ENCODE data around the gene GNB5.

GNB5 gene

DNA sequence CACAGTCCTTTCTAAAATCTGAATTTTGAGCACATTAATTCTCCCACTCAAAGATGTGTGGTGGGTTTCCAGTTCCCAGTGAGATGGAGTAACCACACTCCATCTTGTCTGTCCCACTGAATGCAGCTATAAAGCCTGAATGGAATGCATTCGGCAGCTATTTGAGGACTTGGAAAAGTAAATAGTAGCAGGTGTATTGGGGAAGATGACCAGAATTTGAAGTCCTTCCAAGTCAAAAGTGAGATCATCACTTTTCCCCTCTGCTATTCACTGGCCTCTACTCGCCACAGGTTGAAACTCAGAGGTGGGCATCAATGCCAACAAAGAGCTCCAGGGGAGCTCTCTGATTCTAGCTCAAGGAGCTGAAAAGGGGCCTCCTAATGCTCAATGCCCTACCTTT is 8.1 kb upstream of the GNB5 start:
- Histone ChIP-seq H3K9me3 (ENCODE audit: low read depth, low read length) (no peaks in the 10 kb centered on the region), H3K4me3 (no peak overlapping the region), H3K36me3 (ENCODE audit: insufficient read depth, low read length) (no peaks in the 10 kb centered on the region), H3K27ac (no peak overlapping the region), H3K9ac (ENCODE audit: insufficient read length) (no peak overlapping the region)
- no peak for TF ChIP-seq FOXP2 (optimal IDR thresholded peaks at IDR 0.05; ENCODE audit: control extremely low read depth, extremely low read length, insufficient read depth)
- no peak for TF ChIP-seq POLR2AphosphoS5 (IDR thresholded peaks at IDR 0.05; ENCODE audit: borderline replicate concordance, low read depth, low read length)
- no peak for TF ChIP-seq EZH2 (IDR thresholded peaks at IDR 0.05)
- no peak for DNase-seq (ENCODE audit: low read depth, low spot score)

- no peak for DNase-seq (ENCODE audit: low read depth, low spot score)
- Histone ChIP-seq H3K4me3 (no peak overlapping the region), H3K27ac (no peak overlapping the region), H3K36me3 (ENCODE audit: insufficient read depth, low read length) (no peaks in the 10 kb centered on the region), H3K9ac (ENCODE audit: insufficient read length) (no peak overlapping the region), H3K9me3 (ENCODE audit: low read depth, low read length) (no peaks in the 10 kb centered on the region)
- TF ChIP-seq EZH2 (IDR thresholded peaks at IDR 0.05) (no peak), POLR2AphosphoS5 (IDR thresholded peaks at IDR 0.05; ENCODE audit: borderline replicate concordance, low read depth, low read length) (no peak), FOXP2 (optimal IDR thresholded peaks at IDR 0.05; ENCODE audit: control extremely low read depth, extremely low read length, insufficient read depth) (no peak)
Measured at GRCh38 chr15:52196891-52197290, 5.7 kb upstream of the GNB5 start.

- Histone ChIP-seq H3K27ac (no peak overlapping the region), H3K9me3 (ENCODE audit: low read depth, low read length) (no peaks in the 10 kb centered on the region), H3K9ac (ENCODE audit: insufficient read length) (no peak overlapping the region), H3K36me3 (ENCODE audit: insufficient read depth, low read length) (no peaks in the 10 kb centered on the region), H3K4me3 (no peak overlapping the region)
- no peak for DNase-seq (ENCODE audit: low read depth, low spot score)
- no peak for TF ChIP-seq EZH2 (IDR thresholded peaks at IDR 0.05)
- no peak for TF ChIP-seq POLR2AphosphoS5 (IDR thresholded peaks at IDR 0.05; ENCODE audit: borderline replicate concordance, low read depth, low read length)
- TF ChIP-seq FOXP2 (optimal IDR thresholded peaks at IDR 0.05; ENCODE audit: control extremely low read depth, extremely low read length, insufficient read depth) = no peak
Measured at GRCh38 chr15:52193791-52194190, 2.6 kb upstream of the GNB5 start.

DNA sequence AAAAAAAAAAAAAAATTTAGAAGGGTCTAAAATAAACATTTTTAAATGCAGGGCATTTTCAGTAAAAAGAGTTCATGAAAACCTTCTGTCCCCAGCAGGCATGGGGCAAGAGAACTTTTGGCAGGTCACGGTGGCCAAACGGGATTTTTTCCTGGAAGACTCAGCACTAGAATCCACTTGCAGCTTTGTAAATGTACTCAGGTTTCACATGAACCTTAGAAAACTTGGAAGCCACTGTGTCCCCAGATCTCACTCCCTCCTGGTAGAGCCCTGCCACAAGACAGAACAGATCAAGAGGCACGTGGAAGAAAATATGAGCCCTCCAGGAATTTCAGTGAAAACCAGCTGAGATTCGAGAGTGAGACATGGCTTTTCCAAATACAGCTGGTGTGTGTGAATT is 2.1 kb upstream of the GNB5 start:
- Histone ChIP-seq H3K9ac (ENCODE audit: insufficient read length) (no peak overlapping the region), H3K4me3 (no peak overlapping the region), H3K9me3 (ENCODE audit: low read depth, low read length) (no peaks in the 10 kb centered on the region), H3K27ac (no peak overlapping the region), H3K36me3 (ENCODE audit: insufficient read depth, low read length) (no peaks in the 10 kb centered on the region)
- TF ChIP-seq FOXP2 (optimal IDR thresholded peaks at IDR 0.05; ENCODE audit: control extremely low read depth, extremely low read length, insufficient read depth) (no peak), EZH2 (IDR thresholded peaks at IDR 0.05) (no peak), POLR2AphosphoS5 (IDR thresholded peaks at IDR 0.05; ENCODE audit: borderline replicate concordance, low read depth, low read length) (no peak)
- DNase-seq (ENCODE audit: low read depth, low spot score) = no peak

DNA sequence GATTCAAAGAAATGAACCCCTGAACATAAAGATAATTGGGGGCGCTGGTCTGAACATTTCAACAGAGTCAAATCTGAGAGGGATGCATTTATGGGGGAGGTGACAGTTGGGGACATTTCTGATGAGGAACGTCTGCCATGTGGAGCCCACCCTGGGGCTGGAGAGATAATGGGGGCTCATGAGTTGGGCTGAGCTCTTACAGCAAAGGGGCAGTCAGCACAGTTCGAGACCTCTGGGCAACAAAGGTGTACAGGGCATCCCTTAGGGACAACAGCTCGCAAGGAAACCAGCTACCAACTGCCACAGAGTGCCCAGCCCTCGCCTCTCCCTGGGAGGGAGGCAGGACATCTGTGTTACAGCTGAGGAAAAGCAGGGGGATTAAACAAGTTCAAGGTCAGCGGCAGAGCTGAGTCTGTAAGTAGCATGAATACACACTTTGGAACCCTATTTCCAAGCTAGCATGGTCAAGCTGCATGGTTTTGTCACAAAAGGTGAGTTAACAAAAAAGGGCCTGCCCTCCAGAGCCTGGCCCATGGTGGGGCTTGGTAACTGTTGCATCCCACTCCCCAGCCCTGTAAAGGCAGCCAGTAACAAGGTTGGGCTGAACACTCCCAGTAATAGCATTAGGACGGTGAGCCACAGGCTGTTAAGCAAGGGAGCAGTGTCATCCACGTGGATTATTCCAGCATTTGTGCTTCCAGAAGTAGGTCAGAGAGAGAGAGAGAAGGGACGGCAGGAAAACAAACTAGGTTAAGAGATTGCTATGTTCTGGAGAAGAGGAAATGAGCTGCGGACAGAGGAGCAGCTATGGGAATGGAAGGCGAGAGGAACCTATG is 4.3 kb downstream of the GNB5 start:
- H3K27ac ChIP-seq = no peak overlapping the region
- no peak overlapping the region for H3K4me3 ChIP-seq
- no peak overlapping the region for H3K9ac ChIP-seq (ENCODE audit: insufficient read length)
- no peaks in the 10 kb centered on the region for H3K36me3 ChIP-seq (ENCODE audit: insufficient read depth, low read length)
- no peaks in the 10 kb centered on the region for H3K9me3 ChIP-seq (ENCODE audit: low read depth, low read length)
- TF ChIP-seq POLR2AphosphoS5 (IDR thresholded peaks at IDR 0.05; ENCODE audit: borderline replicate concordance, low read depth, low read length) (no peak), EZH2 (IDR thresholded peaks at IDR 0.05) (no peak), FOXP2 (optimal IDR thresholded peaks at IDR 0.05; ENCODE audit: control extremely low read depth, extremely low read length, insufficient read depth) (no peak)
- no peak for DNase-seq (ENCODE audit: low read depth, low spot score)

DNA sequence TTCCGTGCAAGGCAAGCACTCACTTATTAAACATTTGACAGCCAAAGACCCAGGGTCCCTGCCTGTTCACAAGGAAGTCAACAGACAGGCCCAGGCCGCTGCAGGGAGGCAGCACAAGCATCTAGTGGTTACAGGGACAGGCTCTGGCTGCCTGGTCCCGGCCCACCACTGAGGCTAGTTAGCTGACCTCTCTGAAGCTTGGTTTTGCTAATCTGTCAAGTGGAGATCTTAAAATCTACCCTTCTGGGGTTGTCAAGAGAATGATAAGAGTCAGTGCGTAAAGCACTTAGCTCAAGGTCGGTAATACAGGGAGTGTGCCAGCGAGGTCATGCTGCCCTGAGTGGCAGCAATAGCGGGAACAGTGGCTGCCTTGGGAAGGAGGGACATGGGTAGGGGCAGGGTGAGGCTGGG is 6.0 kb downstream of the GNB5 start:
- Histone ChIP-seq H3K27ac (no peak overlapping the region), H3K36me3 (ENCODE audit: insufficient read depth, low read length) (no peaks in the 10 kb centered on the region), H3K9me3 (ENCODE audit: low read depth, low read length) (no peaks in the 10 kb centered on the region), H3K9ac (ENCODE audit: insufficient read length) (no peak overlapping the region), H3K4me3 (no peak overlapping the region)
- no peak for DNase-seq (ENCODE audit: low read depth, low spot score)
- TF ChIP-seq POLR2AphosphoS5 (IDR thresholded peaks at IDR 0.05; ENCODE audit: borderline replicate concordance, low read depth, low read length) = no peak
- TF ChIP-seq FOXP2 (optimal IDR thresholded peaks at IDR 0.05; ENCODE audit: control extremely low read depth, extremely low read length, insufficient read depth) = no peak
- no peak for TF ChIP-seq EZH2 (IDR thresholded peaks at IDR 0.05)

- no peak for DNase-seq (ENCODE audit: low read depth, low spot score)
- Histone ChIP-seq H3K9ac (ENCODE audit: insufficient read length) (no peak overlapping the region), H3K4me3 (no peak overlapping the region), H3K9me3 (ENCODE audit: low read depth, low read length) (no peaks in the 10 kb centered on the region), H3K36me3 (ENCODE audit: insufficient read depth, low read length) (no peaks in the 10 kb centered on the region), H3K27ac (no peak overlapping the region)
- TF ChIP-seq POLR2AphosphoS5 (IDR thresholded peaks at IDR 0.05; ENCODE audit: borderline replicate concordance, low read depth, low read length) = no peak
- TF ChIP-seq EZH2 (IDR thresholded peaks at IDR 0.05) = no peak
- no peak for TF ChIP-seq FOXP2 (optimal IDR thresholded peaks at IDR 0.05; ENCODE audit: control extremely low read depth, extremely low read length, insufficient read depth)
Measured at GRCh38 chr15:52184721-52185120, 6.5 kb downstream of the GNB5 start.

GRCh38 chr15:52183562-52184173 is 7.5 kb downstream of the GNB5 start:
- TF ChIP-seq POLR2AphosphoS5 (IDR thresholded peaks at IDR 0.05; ENCODE audit: borderline replicate concordance, low read depth, low read length) (no peak), FOXP2 (optimal IDR thresholded peaks at IDR 0.05; ENCODE audit: control extremely low read depth, extremely low read length, insufficient read depth) (no peak), EZH2 (IDR thresholded peaks at IDR 0.05) (no peak)
- Histone ChIP-seq H3K9ac (ENCODE audit: insufficient read length) (no peak overlapping the region), H3K9me3 (ENCODE audit: low read depth, low read length) (no peaks in the 10 kb centered on the region), H3K36me3 (ENCODE audit: insufficient read depth, low read length) (no peaks in the 10 kb centered on the region), H3K27ac (no peak overlapping the region), H3K4me3 (no peak overlapping the region)
- DNase-seq (ENCODE audit: low read depth, low spot score) = no peak
